Stimulated activated CD8-positive, alpha-beta memory T cell treated with anti-CD3 and anti-CD28 coated beads, Interleukin-4, amount 100 ng/mL, for 48 hours (primary cell): ENCODE measurements around the gene TESK2.
"Not testable (repeated sequence)": the region's sequence is repeated elsewhere in the genome, so short reads cannot be mapped to it uniquely, and the experiment has no call there.

Source experiments
- DNase-seq: peaks from one replicate; pipeline ENCODE4 v3.0.0-alpha.2; 2020

Gene TESK2

GRCh38 chr1:45407629-45408287 is 83.2 kb downstream of the TESK2 start:
- no peak for DNase-seq

DNA sequence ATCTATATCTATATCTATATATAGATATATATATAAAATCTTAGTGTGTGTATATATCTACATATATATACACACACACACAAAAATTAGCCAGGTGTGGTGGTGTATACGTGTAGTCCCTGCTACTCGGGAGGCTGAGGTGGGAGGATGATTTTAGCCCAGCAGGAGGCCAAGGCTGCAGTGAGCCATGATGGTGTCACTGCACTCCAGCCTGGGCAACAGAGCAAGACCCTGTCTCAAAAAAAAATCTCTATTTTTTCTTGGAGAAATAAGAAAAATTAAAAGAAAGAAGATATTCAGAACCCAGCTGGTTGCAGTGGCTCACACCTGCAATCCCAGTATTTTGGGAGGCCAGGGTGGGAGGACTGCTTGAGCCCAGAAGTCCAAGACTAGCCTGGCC is 85.3 kb downstream of the TESK2 start:
- no peak for DNase-seq

GRCh38 chr1:45403718-45404117 is 87.2 kb downstream of the TESK2 start:
- no peak for DNase-seq

GRCh38 chr1:45403298-45403697 is 87.7 kb downstream of the TESK2 start:
- no peak for DNase-seq

- no peak for DNase-seq
These were observed 89.4 kb downstream of the TESK2 start for GRCh38 chr1:45401524-45401923.

DNA sequence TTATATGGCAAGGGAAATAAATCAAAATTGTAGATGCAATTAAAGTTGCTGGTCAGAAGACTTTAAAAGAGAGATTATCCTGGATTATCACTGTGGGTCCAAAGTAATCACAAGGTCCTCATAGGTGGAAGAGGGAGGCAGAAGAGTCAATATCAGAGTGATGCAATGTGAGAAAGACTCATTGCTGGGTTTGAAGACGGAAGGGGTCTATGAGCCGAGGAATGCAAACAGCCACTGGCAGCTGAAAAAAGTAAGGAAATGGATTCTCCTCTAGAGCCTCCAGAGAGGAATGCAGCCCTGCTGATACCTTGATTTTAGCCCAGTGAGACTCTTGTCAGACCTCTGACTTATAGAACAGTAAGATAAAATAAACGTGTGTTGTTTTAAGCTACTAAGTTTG is 90.9 kb downstream of the TESK2 start:
- DNase-seq, result no peak

DNA sequence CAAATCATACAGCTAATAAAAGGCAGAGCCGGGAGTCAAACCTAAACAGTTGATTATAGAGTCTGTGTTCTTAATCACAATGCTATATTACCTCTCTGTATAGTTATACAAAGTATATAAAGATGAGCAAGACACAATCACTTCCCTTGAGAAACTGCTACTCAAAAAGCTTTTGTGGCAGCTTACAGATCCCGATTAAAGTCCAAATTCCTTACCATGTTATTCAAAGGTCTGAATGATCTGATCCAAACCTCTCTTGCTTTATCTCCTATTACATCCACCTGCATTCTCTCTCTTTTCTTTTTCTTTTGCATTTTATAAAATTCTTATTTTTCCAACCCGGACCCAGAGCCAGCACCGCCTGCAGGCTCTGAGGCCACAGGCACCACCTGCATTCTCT is 93.7 kb downstream of the TESK2 start:
- no peak for DNase-seq

- DNase-seq, result no peak
These were observed 95.4 kb downstream of the TESK2 start for GRCh38 chr1:45395582-45395981.

DNA sequence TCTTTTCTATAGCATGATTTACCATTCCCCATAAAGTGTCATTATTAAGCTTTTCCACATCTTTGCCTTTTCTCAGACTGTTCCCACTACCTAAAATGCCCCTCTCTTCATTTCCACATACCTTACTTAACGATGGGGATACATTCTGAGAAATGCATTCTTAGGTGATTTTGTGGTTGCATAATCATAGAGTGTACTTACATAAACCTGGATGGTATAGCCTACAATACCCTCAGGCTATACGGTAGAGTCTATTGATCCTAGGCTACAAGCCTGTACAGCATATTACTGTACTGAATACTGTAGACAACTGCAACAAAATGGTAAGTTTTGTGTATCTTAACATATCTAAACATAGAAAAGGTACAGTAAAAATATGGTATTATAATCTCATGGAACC is 95.9 kb downstream of the TESK2 start:
- no peak for DNase-seq

DNA sequence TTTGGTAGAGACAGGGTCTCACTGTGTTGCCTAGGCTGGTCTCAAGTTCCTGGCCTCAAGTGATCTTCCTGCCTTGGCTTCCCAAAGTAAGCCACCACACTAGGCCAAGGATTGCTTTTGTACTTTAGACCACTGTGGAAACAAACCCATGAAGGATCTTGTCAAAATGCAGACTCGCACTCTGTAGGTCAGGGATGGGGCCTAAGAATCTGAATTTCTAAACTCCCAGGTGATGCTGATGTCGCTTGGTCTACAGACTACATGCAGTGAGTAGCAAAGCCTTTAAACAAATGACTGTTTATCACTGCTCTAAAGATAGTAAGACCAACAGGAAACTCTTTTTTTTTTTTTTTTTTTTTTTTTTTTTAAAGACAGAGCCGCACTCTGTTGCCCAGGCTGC is 96.6 kb downstream of the TESK2 start:
- no peak for DNase-seq

DNA sequence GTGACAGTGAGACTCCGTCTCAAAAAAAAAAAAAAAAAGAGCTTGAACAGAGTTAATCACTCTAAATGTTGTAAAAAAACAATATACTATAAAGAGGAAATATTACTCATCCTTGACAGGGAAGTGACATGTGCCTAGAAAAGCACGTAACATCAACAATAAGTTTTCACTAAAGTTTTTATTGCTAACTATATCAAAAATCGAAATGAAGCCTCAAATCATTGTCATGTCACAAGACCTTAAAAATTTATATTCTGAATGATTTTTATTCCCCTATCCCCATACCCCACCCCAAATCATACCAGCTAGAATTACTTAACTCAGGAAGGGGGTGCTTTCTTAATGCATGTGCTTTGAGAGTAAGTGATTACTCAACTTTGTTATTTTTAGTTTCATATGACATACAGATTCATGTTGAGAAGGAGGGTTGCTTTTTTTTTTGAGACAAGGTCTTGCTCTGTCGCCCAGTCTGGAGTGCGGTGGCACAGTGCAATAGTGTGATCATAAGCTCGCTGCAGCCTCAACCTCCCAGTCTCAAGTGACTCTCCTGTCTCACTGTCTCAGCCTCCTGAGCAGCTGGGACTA is 97.2 kb downstream of the TESK2 start:
- no peak for DNase-seq

- no peak for DNase-seq
These were observed 104.7 kb downstream of the TESK2 start for GRCh38 chr1:45386219-45386618.

- no peak for DNase-seq
These were observed 105.7 kb downstream of the TESK2 start for GRCh38 chr1:45385302-45385701.

- DNase-seq, result not testable (repeated sequence)
These were observed 106.8 kb downstream of the TESK2 start for GRCh38 chr1:45384213-45384612.

- DNase-seq, result no peak
These were observed 107.8 kb downstream of the TESK2 start for GRCh38 chr1:45383191-45383590.

GRCh38 chr1:45381243-45381642 is 109.7 kb downstream of the TESK2 start:
- no peak for DNase-seq

- no peak for DNase-seq
These were observed 110.2 kb downstream of the TESK2 start for GRCh38 chr1:45380730-45381129.

GRCh38 chr1:45380125-45380524 is 110.8 kb downstream of the TESK2 start:
- DNase-seq, result no peak

DNA sequence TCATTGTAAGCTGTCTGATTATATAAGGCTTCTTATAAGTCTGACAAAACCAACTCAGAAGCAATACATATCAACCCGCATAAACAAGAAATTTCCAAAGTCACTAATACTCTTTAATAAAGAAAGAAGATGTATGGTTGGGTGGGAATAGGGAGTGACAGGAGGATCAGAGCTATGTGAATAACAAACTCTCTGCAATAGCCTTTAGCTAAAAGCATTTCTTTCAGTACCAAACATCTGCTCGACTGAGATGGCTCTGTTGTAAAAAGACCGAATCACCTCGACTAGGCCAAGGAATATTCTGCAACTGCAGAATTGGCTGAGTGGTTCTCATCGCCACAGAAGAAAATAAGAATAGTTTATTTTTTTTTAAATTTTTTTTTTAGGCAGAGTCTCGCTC is 111.4 kb downstream of the TESK2 start:
- DNase-seq, result no peak

GRCh38 chr1:45378184-45378583 is 112.8 kb downstream of the TESK2 start:
- no peak for DNase-seq

DNA sequence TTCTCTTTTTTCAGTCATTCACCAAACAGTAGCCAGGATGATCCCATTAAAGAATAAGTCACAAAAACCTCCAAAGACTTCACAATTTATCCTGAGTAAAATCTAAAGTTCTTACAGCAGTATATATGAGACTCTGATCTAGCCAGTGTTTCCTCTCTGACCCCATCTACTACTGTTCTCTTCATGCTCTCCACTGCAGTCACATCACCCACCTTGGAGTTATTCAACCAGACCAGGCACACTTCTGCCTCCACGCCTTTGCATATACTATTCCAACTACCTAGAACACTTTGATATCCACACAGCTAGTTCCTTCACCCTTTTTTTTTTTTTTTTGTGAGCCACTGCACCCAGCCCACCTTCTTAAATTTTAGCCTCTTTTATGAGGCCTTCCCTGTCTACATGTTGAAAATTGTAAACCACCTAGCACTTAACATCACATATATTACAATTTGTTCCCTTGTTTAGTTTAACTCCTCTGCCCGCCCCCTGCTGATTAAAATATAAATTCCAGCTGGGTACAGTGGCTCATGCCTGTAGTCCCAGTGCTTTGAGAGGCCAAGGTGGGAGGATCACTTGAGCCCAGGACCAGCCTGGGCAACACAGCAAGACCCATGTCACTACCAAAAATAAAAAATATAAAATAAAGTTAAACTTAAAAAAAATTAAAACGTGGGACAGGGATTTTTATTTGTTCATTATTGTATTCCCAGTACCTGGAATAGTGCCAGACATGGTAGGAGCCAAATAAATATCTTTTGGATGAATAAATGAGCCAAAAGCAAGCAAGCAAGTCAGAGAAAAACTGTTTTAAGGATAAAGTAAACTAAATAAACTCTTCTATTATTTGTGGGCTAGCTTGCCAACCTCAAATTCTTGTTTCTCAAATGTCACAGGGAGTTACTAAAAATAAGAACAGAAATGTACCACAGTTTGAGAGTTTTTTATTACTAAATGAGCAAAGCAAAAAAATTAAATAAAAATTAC is 115.6 kb downstream of the TESK2 start:
- DNase-seq, result no peak

GRCh38 chr1:45373573-45373972 is 117.4 kb downstream of the TESK2 start:
- no peak for DNase-seq

DNA sequence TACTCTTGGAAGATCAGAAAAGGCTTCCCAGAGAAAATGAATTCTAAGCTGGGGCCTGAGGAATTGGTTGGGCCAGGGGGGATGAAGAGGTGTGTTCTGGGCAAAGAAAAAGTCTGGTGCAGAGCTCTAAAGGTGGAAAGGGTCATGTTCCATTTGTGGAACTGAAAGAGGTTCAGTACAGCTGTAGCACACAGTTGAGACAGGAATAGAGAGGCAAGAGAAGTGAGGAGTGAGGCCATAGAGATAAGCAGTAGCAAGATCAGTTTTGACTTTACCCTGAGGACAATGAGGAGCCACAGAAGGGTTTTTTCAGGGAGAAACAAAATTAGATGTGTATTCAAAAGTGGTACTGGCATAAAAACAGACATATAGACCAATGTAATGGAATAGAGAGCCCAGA is 120.4 kb downstream of the TESK2 start:
- DNase-seq, result no peak

DNA sequence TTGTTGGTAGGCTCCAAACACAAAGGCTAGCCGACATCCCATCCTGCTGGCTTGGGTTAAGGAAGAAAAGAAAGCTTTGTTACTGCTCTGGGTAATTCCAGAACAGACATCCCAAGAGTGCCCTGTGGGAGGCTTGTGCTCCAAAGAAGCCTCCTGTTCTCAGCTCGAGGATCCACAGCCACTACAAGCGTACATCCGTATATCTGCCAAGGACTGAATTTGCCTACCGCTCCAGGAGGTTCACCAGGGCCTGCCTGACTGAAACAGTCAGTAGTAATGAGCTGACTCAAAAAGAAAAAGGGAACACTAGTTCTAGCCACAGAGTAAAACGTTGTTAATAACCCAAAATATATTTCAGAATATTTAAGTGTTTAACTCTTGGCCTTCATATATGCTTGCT is 125.9 kb downstream of the TESK2 start:
- DNase-seq, result no peak
